HCT116 (cell line): ENCODE measurements around the gene PAX5. TPM values are rescaled to one million over a fixed set of nuclear protein-coding genes. Genes with fewer than 3 reads are reported as not detected.

Experiments used
- ATAC-seq: fragments of 200-7000 bp; cut with Tn5 transposase; 2 replicates; pipeline ENCODE4 v1.9.1; 2020; ENCODE audit warnings: mild to moderate bottlenecking, moderate library complexity
- BruUV-seq: library from RNA; stranded (reverse); fragments of 400-500 nt; replicated peaks from 2 replicates; lab custom pipeline; 2021; lab: Mats Ljungman, UMichigan
- CTCF ChIA-PET: fragments of 300-600 bp; sonication (Branson Sonifier 250); formaldehyde crosslinking; loops from one replicate; lab custom pipeline; 2021; ENCODE audit warnings: antibody characterized with exemption; lab: Charles Lee
- POLR2A ChIA-PET: fragments of 300-600, 350-600 bp; sonication (Branson Sonifier 250); formaldehyde crosslinking; loops from one replicate; lab custom pipeline; 2021; ENCODE audit warnings: antibody characterized with exemption; lab: Charles Lee
- RAD21 ChIA-PET, 2 experiments: fragments of 300-600 bp; sonication (Branson Sonifier 250); formaldehyde crosslinking; loops; one replicate each; lab custom pipeline; 2023; ENCODE audit warnings: low total read pairs in 2 of 2; ENCODE audit not compliant: uncharacterized antibody in 2 of 2, unreplicated experiment in 2 of 2, low non-redundant PET in 1 of 2; lab: Charles Lee
- DNase-seq: peaks from one replicate; pipeline ENCODE4 v3.0.0-alpha.2; 2010; ENCODE audit warnings: low read depth, low spot score
- H2AFZ ChIP-seq: fragments of 200-600 bp; shearing (Covaris generic), sonication (generic); 2 replicates; pipeline ENCODE4 v1.6.1; 2017; ENCODE audit warnings: low read depth, mixed run types, mixed read lengths, antibody characterized with exemption, low read length; ENCODE audit not compliant: poor library complexity, severe bottlenecking
- H3K27ac ChIP-seq: 2 replicates; pipeline ENCODE4 v1.5.1; 2012; ENCODE audit warnings: low read depth, low read length
- H3K27me3 ChIP-seq: fragments of 200-600 bp; sonication (generic); 2 replicates; pipeline ENCODE4 v1.6.1; 2016; ENCODE audit warnings: mixed run types, low read length, mixed read lengths; ENCODE audit not compliant: insufficient read depth
- H3K36me3 ChIP-seq, 2 experiments: fragments of 200-500 bp in 1 of 2; fragments of 200-600 bp in 1 of 2; sonication (Bioruptor generic) in 1 of 2; sonication (generic) in 1 of 2; 2 replicates each; pipeline versions ENCODE4 v1.5.1 to v1.6.1; 2014 to 2016; ENCODE audit warnings: low read length in 2 of 2, inconsistent platforms in 1 of 2, mixed read lengths in 1 of 2, mixed run types in 1 of 2; ENCODE audit not compliant: insufficient read depth in 2 of 2, control insufficient read depth in 1 of 2
- H3K4me1 ChIP-seq, 2 experiments: fragments of 200-600 bp in 1 of 2; sonication (generic) in 1 of 2; 2 replicates each; pipeline versions ENCODE4 v1.5.1 to v1.6.1; 2012 to 2017; ENCODE audit warnings: low read length in 2 of 2, inconsistent platforms in 1 of 2, mild to moderate bottlenecking in 1 of 2, mixed read lengths in 1 of 2, mixed run types in 1 of 2, moderate library complexity in 1 of 2; ENCODE audit not compliant: insufficient read depth in 2 of 2, control insufficient read depth in 1 of 2
- H3K4me2 ChIP-seq: fragments of 200-600 bp; sonication (generic); 2 replicates; pipeline ENCODE4 v1.6.1; 2017; ENCODE audit warnings: mixed run types, low read length, mixed read lengths
- H3K4me3 ChIP-seq, 2 experiments: fragments of 200-600 bp in 1 of 2; sonication (generic) in 1 of 2; replicated peaks in 1 of 2; 2 replicates each; pipeline ENCODE4 v1.5.1; 2011 to 2016; ENCODE audit warnings: low read length in 2 of 2, control low read depth in 1 of 2, low read depth in 1 of 2, mild to moderate bottlenecking in 1 of 2, mixed read lengths in 1 of 2, mixed run types in 1 of 2
- H3K79me2 ChIP-seq: fragments of 200-600 bp; sonication (generic); 2 replicates; pipeline ENCODE4 v1.6.1; 2017; ENCODE audit warnings: mild to moderate bottlenecking, mixed run types, low read length, moderate library complexity, mixed read lengths; ENCODE audit not compliant: insufficient read depth
- H3K9ac ChIP-seq: fragments of 200-600 bp; sonication (generic); 2 replicates; pipeline ENCODE4 v1.6.1; 2016; ENCODE audit warnings: low read length, mixed read lengths
- H3K9me2 ChIP-seq: fragments of 200-600 bp; sonication (generic), shearing (Covaris generic); 2 replicates; pipeline ENCODE4 v1.6.1; 2017; ENCODE audit warnings: mixed run types, mild to moderate bottlenecking, moderate library complexity; ENCODE audit not compliant: insufficient read depth
- H3K9me3 ChIP-seq, 2 experiments: fragments of 200-500 bp in 1 of 2; fragments of 200-600 bp in 1 of 2; sonication (Bioruptor generic) in 1 of 2; sonication (generic) in 1 of 2; 2 replicates each; pipeline ENCODE4 v1.6.1; 2014 to 2017; ENCODE audit warnings: low read length in 2 of 2, mixed read lengths in 2 of 2, inconsistent platforms in 1 of 2, low read depth in 1 of 2, mild to moderate bottlenecking in 1 of 2, mixed run types in 1 of 2, moderate library complexity in 1 of 2; ENCODE audit not compliant: control insufficient read depth in 1 of 2, insufficient read depth in 1 of 2
- H4K20me1 ChIP-seq: fragments of 200-600 bp; sonication (generic), shearing (Covaris generic); 2 replicates; pipeline ENCODE4 v1.6.1; 2017; ENCODE audit warnings: mixed run types, mild to moderate bottlenecking, moderate library complexity; ENCODE audit not compliant: insufficient read depth
- ELF1 ChIP-seq: IDR thresholded peaks from 2 replicates; pipeline ENCODE4 v1.6.1; 2012; ENCODE audit warnings: low read depth, borderline replicate concordance
- POLR2A ChIP-seq: IDR thresholded peaks from 2 replicates; pipeline ENCODE4 v1.7.0; 2011; ENCODE audit warnings: borderline replicate concordance; ENCODE audit not compliant: insufficient read depth, insufficient read length; ENCODE audit errors: extremely low read depth
- intact Hi-C: fragments of 100-400 bp; cut with micrococcal nuclease; formaldehyde crosslinking; loops from 2 replicates; pipeline ENCODE4 v1.10.0; 2022
- total RNA-seq: library from RNA; stranded (reverse); gene quantifications from one replicate; pipeline ENCODE4 v1.2.1, GENCODE V29; 2021; ENCODE audit not compliant: unreplicated experiment
- TF ChIP-seq, protein P1 (sequence below), 3 experiments: fragments of 200-600 bp in 1 of 3; sonication (generic) in 1 of 3; IDR thresholded peaks in 2 of 3; conservative IDR thresholded peaks in 1 of 3; 2 replicates each; pipeline ENCODE4 v1.5.1; 2012 to 2017; ENCODE audit warnings: low read depth in 2 of 3, low read length in 2 of 3, antibody characterized with exemption in 1 of 3, borderline replicate concordance in 1 of 3, control low read depth in 1 of 3, mild to moderate bottlenecking in 1 of 3, mixed read lengths in 1 of 3, mixed run types in 1 of 3, moderate library complexity in 1 of 3; ENCODE audit not compliant: insufficient read depth in 1 of 3

The PAX5 gene
- total RNA-seq, 1 experiment from 2014 or later, result 0.17 TPM

DNA sequence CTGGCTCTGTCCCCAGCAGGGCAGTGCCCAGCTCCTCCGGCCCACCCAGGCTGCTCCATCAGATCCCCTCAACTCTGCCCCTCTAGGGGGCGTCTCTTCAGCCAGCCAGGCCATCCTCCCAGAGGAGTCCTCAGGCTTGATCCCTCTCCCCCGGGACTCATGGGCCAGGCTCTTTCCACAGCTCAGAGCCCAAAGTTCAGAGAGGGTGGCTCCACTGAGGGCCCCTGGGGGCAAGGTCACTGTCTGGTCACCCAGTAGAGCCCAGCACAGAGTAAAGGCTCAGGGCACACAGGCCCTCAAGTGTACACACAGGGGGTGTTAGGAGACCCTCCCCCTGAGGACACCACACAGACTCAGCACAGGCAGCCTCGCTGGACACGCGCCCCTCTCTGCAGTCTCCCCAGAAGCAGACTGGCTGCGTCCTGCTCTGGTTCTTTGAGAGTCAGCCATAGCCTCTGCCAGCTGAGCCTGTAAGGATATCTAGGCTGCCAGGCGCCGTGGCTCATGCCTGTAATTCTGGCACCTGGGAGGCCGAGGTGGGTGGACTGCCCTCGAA lies 64.8 kb downstream of the PAX5 start:
- CTCF ChIA-PET, result interaction anchor here (0.8 to 1.7 kb wide), 2 partner anchors 11 to 12 kb away, joined by 3 to 6 read pairs; no protein-coding TSS in a partner anchor
- ATAC-seq, result peak; percentile 58

More for the DNA sequence above, 64.8 kb downstream of the PAX5 start:
- H3K9me3 ChIP-seq, result no peaks in the 10 kb centered on the region
- no peaks in the 10 kb centered on the region for H3K79me2 ChIP-seq
- TF ChIP-seq POLR2A (no peak), ELF1 (no peak)
- TF ChIP-seq, protein P1, sequence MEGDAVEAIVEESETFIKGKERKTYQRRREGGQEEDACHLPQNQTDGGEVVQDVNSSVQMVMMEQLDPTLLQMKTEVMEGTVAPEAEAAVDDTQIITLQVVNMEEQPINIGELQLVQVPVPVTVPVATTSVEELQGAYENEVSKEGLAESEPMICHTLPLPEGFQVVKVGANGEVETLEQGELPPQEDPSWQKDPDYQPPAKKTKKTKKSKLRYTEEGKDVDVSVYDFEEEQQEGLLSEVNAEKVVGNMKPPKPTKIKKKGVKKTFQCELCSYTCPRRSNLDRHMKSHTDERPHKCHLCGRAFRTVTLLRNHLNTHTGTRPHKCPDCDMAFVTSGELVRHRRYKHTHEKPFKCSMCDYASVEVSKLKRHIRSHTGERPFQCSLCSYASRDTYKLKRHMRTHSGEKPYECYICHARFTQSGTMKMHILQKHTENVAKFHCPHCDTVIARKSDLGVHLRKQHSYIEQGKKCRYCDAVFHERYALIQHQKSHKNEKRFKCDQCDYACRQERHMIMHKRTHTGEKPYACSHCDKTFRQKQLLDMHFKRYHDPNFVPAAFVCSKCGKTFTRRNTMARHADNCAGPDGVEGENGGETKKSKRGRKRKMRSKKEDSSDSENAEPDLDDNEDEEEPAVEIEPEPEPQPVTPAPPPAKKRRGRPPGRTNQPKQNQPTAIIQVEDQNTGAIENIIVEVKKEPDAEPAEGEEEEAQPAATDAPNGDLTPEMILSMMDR (IDR thresholded peaks at IDR 0.05 in 2 of 3, conservative IDR thresholded peaks at IDR 0.05 in 1 of 3; ENCODE audit: borderline replicate concordance in 1 of 3, insufficient read depth in 1 of 3, low read depth in 2 of 3, low read length in 2 of 3), result peak in 2 of 3 experiments; percentile 27 to 29; a peak in 3 of 6 replicates
- POLR2A ChIA-PET, result no interaction called here
- peaks cover 0 to 9% of the 10 kb centered on the region in 2 experiments; a peak in 2 of 4 replicates for H3K4me1 ChIP-seq
- no peak overlapping the region for H3K4me2 ChIP-seq
- no peak overlapping the region for H3K4me3 ChIP-seq
- RAD21 ChIA-PET, result interaction anchor here in 1 of 2 experiments (0.9 kb wide), 1 partner anchor 96 kb away, joined by 3 read pairs; no protein-coding TSS in a partner anchor
- H3K27ac ChIP-seq, result no peak overlapping the region
- no peak for DNase-seq
- H3K27me3 ChIP-seq, result no peaks in the 10 kb centered on the region
- intact Hi-C loops, result no loop called here
- BruUV-seq, result no TSS peak
- H3K9ac ChIP-seq, result no peak overlapping the region
- no peaks in the 10 kb centered on the region for H3K36me3 ChIP-seq
- H4K20me1 ChIP-seq, result no peaks in the 10 kb centered on the region
- no peak overlapping the region for H2AFZ ChIP-seq
- H3K9me2 ChIP-seq, result no peaks in the 10 kb centered on the region
